HepG2 (cell line): ENCODE data around the gene GJC2. TPM values are rescaled to one million over a fixed set of nuclear protein-coding genes. Genes with fewer than 3 reads are reported as not detected.
A peak's percentile ranks its signal among the peaks of the same experiment; 100 is the strongest.

Experiments
- EZH2 ChIP-seq: conservative IDR thresholded peaks from 2 replicates; pipeline ENCODE4 v1.6.1; 2012; ENCODE audit warnings: mild to moderate bottlenecking, low read depth, low read length, moderate library complexity
- GABPA ChIP-seq, 2 experiments: IDR thresholded peaks; 2 replicates each; pipeline ENCODE4 v1.6.1; 2011 to 2016; ENCODE audit warnings: low read depth in 2 of 2, low read length in 1 of 2, missing biosample characterization in 1 of 2, missing genetic modification characterization in 1 of 2
- HOXD1 ChIP-seq: sonication (generic); formaldehyde crosslinking; IDR thresholded peaks from 2 replicates; pipeline ENCODE4 v1.5.0; 2020; ENCODE audit warnings: missing genetic modification reagents
- IRX3 ChIP-seq: sonication (generic); formaldehyde crosslinking; IDR thresholded peaks from 2 replicates; pipeline ENCODE4 v1.8.1; 2023; ENCODE audit warnings: mild to moderate bottlenecking, low read depth, missing genetic modification reagents, borderline replicate concordance
- MLXIP ChIP-seq: sonication (generic); formaldehyde crosslinking; IDR thresholded peaks from 2 replicates; pipeline ENCODE4 v1.9.0; 2021; ENCODE audit warnings: missing genetic modification reagents, borderline replicate concordance
- PRDM15 ChIP-seq: sonication (generic); formaldehyde crosslinking; IDR thresholded peaks from 2 replicates; pipeline ENCODE4 v1.4.0; 2020; ENCODE audit warnings: missing genetic modification reagents
- STAT6 ChIP-seq: sonication (generic); formaldehyde crosslinking; IDR thresholded peaks from 2 replicates; pipeline ENCODE4 v1.4.0; 2020; ENCODE audit warnings: missing genetic modification reagents, mild to moderate bottlenecking, borderline replicate concordance
- TAF15 ChIP-seq: fragments of 200-400 bp; formaldehyde crosslinking; IDR thresholded peaks from one replicate; pipeline ENCODE4 v1.6.1; 2018; ENCODE audit warnings: mild to moderate bottlenecking, low read depth, low read length; ENCODE audit not compliant: poor library complexity, severe bottlenecking
- TFDP1 ChIP-seq: IDR thresholded peaks from 2 replicates; pipeline ENCODE4 v1.6.1; 2016; ENCODE audit warnings: missing compliant biosample characterization, missing genetic modification reagents, borderline replicate concordance
- U2AF1 ChIP-seq: fragments of 200-400 bp; formaldehyde crosslinking; optimal IDR thresholded peaks from 2 replicates; pipeline ENCODE3; 2017; ENCODE audit warnings: mild to moderate bottlenecking, low read depth, low read length
- ZNF101 ChIP-seq: sonication (generic); formaldehyde crosslinking; IDR thresholded peaks from 2 replicates; pipeline ENCODE4 v1.4.0; 2020; ENCODE audit warnings: mild to moderate bottlenecking, low read depth, missing genetic modification reagents, borderline replicate concordance
- ZNF30 ChIP-seq: sonication (generic); formaldehyde crosslinking; IDR thresholded peaks from 2 replicates; pipeline ENCODE4 v1.5.0; 2020; ENCODE audit warnings: mild to moderate bottlenecking, missing genetic modification reagents
- ZNF350 ChIP-seq: sonication (generic); formaldehyde crosslinking; IDR thresholded peaks from 2 replicates; pipeline ENCODE4 v1.4.0; 2020; ENCODE audit warnings: mild to moderate bottlenecking, low read depth, missing genetic modification reagents, borderline replicate concordance
- ZNF629 ChIP-seq: sonication (generic); formaldehyde crosslinking; conservative IDR thresholded peaks from 2 replicates; pipeline ENCODE4 v1.5.0; 2020; ENCODE audit warnings: missing genetic modification reagents
- polyA plus RNA-seq, 8 experiments: library from polyadenylated mRNA; depleted of rRNA in 3 of 8; stranded (reverse) in 7 of 8; unstranded in 1 of 8; fragments of >200 nt; fragmentation: Illumina TruSeq in 4 of 8; extraction: Trizol in 4 of 8; gene quantifications; 2 replicates each; pipeline versions ENCODE4 v1.2.1 to v1.2.3, GENCODE V29; 2011 to 2016; ENCODE audit warnings: low read depth in 4 of 8, missing spikeins in 1 of 8, mixed read lengths in 1 of 8; ENCODE audit not compliant: insufficient read depth in 1 of 8
- total RNA-seq, 5 experiments: library from RNA; depleted of rRNA; stranded (reverse); fragments of >200 nt; fragmentation: Illumina TruSeq; extraction: Trizol; gene quantifications; 2 replicates each; pipeline ENCODE4 v1.2.3, GENCODE V29; 2016; ENCODE audit warnings: low read depth in 1 of 5
- TF ChIP-seq, protein P1 (sequence below): sonication (generic); formaldehyde crosslinking; IDR thresholded peaks from 2 replicates; pipeline ENCODE4 v1.9.0; 2021; ENCODE audit warnings: missing genetic modification reagents, borderline replicate concordance

Gene GJC2
- total and polyA plus RNA-seq, 2 of the 13 experiments (the other 11 are each of a cell fraction or from before 2014, with no cell fraction given): 1.6 to 3.8 TPM

DNA sequence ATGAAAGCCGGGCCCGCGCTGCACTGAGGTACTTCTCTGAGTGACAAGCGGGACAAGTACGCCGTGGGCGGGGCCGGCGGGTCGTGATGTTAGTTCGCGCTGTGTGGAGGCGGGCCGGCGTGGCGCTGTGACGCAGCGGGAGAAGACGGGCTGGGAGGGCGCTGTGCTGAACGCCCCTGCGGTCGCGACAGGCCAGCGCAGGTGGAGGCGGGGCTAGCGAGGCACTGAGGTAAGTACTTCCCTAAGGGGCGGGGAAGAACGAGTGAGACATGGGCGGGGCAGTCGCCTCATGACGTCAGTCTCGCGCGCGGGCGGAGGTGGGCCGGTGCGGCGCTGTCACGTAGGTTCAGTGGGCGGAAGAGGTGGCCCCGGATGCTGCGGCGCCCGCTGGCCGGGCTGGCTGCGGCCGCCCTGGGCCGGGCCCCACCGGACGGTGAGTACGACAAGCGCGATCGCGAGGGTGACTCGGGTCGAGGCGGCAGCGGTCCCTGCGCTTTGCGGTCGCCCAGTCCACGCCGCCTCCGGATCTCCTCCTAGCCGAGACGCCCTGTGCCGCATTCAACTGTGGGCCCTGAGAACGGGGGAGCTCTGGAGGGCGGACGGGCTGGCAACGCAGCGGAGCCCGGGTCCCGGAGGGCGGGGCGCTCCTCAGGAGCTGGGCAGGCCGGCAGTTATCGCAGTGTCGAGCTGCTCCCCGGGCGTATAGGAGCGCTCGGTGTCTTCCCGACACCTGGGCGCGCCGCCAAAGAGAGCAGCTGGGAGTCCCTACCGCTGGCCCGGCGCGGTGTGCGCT, 9.6 kb upstream of the GJC2 start, which contains the start of gene GUK1 (continued):
- TF ChIP-seq U2AF1 (peak; percentile 72), ZNF30 (no peak), PRDM15 (CRISPR knock-in tag) (no peak), STAT6 (CRISPR knock-in tag) (no peak), TFDP1 (CRISPR knock-in tag) (peak; percentile 71; the same call in 1 of the 2 replicates), EZH2 (no peak), ZNF350 (CRISPR knock-in tag) (peak; percentile 49; the same call in 1 of the 2 replicates), ZNF629 (CRISPR knock-in tag) (no peak), TAF15 (no peak), MLXIP (no peak), IRX3 (CRISPR knock-in tag) (no peak), GABPA (IDR thresholded peaks at IDR 0.05; ENCODE audit: low read depth, low read length) (no peak), GABPA (CRISPR knock-in tag; IDR thresholded peaks at IDR 0.05; ENCODE audit: low read depth) (peak; percentile 79), HOXD1 (CRISPR knock-in tag) (peak; percentile 64; the same call in 1 of the 2 replicates), ZNF101 (no peak)
- TF ChIP-seq, protein P1, sequence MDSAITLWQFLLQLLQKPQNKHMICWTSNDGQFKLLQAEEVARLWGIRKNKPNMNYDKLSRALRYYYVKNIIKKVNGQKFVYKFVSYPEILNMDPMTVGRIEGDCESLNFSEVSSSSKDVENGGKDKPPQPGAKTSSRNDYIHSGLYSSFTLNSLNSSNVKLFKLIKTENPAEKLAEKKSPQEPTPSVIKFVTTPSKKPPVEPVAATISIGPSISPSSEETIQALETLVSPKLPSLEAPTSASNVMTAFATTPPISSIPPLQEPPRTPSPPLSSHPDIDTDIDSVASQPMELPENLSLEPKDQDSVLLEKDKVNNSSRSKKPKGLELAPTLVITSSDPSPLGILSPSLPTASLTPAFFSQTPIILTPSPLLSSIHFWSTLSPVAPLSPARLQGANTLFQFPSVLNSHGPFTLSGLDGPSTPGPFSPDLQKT (CRISPR knock-in tag): no peak
